NB4 (cell line): ENCODE measurements around the gene CCNE1.

ENCODE experiments used
- POLR2A ChIP-seq: IDR thresholded peaks from 2 replicates; pipeline ENCODE4 v1.6.1; 2011; ENCODE audit warnings: mild to moderate bottlenecking; ENCODE audit not compliant: insufficient read length; ENCODE audit errors: extremely low read depth
- TF ChIP-seq, protein P1 (sequence below): IDR thresholded peaks from one replicate; pipeline ENCODE4 v1.5.1; 2012; ENCODE audit warnings: low read depth, low read length

- TF ChIP-seq, protein P1, sequence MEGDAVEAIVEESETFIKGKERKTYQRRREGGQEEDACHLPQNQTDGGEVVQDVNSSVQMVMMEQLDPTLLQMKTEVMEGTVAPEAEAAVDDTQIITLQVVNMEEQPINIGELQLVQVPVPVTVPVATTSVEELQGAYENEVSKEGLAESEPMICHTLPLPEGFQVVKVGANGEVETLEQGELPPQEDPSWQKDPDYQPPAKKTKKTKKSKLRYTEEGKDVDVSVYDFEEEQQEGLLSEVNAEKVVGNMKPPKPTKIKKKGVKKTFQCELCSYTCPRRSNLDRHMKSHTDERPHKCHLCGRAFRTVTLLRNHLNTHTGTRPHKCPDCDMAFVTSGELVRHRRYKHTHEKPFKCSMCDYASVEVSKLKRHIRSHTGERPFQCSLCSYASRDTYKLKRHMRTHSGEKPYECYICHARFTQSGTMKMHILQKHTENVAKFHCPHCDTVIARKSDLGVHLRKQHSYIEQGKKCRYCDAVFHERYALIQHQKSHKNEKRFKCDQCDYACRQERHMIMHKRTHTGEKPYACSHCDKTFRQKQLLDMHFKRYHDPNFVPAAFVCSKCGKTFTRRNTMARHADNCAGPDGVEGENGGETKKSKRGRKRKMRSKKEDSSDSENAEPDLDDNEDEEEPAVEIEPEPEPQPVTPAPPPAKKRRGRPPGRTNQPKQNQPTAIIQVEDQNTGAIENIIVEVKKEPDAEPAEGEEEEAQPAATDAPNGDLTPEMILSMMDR = no peak
- no peak for TF ChIP-seq POLR2A
Measured at GRCh38 chr19:29819986-29820385, 8.2 kb downstream of the CCNE1 start.
